Measurements from ENCODE around the gene MYH3.
A peak's percentile ranks its signal among the peaks of the same experiment; 100 is the strongest.
"Not testable (repeated sequence)": the region's sequence is repeated elsewhere in the genome, so short reads cannot be mapped to it uniquely, and the experiment has no call there.

The MYH3 gene

DNA sequence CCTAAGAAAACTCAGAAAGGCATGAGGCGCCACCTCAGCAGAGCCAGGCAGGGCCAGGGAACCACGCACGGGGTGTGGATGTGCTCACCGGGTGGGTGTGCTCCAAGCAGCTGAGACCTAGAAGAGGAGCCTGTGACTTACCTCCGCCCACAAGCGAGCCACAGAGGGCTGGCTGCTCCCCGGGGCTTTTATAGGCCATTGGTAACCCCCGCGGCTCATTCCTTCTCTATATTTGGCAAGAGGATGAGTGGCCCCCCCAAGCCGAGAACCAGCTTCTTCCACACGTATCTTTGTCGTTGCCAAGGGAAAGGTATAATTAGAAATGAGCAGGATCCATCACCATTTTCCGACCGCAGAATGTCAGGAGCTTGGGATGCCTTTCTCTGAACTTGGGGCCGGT lies at the start of gene MYH3:
Gene MYH3, minus strand, starts transcription at position 162 of the 400 bp plus-strand sequence. CDS start 2,245 bp downstream, outside the sequence.
- DNase-seq (ENCODE audit: low read depth) = no peak

DNA sequence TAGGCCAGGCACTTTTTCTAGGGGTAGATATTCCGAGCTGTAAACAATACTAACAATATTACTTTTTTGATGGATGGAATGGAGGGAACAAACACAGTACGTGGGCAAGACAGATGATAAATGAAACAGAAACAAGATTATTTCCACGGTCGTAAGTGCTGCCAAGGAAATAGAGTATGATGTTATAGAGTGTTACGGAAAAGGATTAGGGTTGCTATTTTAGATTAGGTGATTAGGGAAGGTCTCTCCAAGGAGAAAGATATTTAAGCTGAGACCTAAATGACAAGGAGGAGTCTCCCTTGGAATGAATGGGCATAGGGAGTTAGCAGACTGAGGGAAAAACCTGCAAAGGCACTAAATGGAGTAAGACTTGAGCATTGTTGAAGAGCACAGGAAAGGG lies 48.6 kb upstream of the MYH3 start:
- no peak for DNase-seq (ENCODE audit: low read depth)

GRCh38 chr17:10702574-10702973 lies 45.5 kb upstream of the MYH3 start:
- DNase-seq (ENCODE audit: low read depth) = no peak

GRCh38 chr17:10699856-10700255 lies 42.7 kb upstream of the MYH3 start:
- no peak for DNase-seq (ENCODE audit: low read depth)

DNA sequence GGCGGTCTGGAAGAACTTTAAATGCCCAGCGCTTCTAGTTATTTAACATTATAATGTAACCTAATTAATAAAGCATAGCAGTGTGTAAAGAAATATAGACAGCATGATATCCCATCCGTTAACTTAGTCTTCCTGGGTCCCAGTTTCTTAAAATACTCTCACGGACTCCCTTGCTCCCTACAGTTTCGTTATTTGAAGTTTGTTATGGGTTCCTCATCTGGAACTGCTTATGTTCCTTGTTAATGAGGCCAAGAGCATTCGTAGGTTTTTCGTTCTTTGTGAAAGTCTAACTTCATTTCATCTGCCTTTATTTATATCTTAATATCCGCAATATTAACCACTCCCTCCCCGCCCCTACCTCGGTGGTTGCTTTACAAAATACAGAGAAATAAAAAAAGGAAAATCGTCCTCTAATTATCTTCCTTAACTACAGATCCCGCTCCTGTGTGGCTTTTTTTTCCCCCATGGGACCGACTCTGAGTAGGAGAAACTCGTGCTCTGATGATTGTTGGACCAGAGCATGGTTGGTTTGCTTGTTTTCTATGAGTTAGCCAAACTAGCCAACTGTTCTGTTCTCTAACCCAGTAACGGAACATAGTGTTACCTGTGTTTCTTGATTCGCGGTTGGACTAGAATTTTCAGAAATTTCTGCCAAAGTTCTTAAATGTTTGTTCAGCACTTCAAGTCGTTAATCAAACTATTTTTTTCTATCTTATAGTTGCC lies 41.1 kb upstream of the MYH3 start:
- DNase-seq (ENCODE audit: low read depth) = no peak

- DNase-seq (ENCODE audit: low read depth) = peak; percentile 83
Observed at GRCh38 chr17:10697092-10698081, 40.3 kb upstream of the MYH3 start, which contains the start of the genes ADPRM and SCO1. TSS of gene ADPRM (plus strand) at chr17:10697594. CDS start at chr17:10704927, 7,333 bp downstream. TSS of gene SCO1 (minus strand) at chr17:10697533. CDS start at chr17:10697507, 26 bp downstream.

GRCh38 chr17:10695875-10696407 lies 38.8 kb upstream of the MYH3 start:
- not testable (repeated sequence) for DNase-seq (ENCODE audit: low read depth)

DNA sequence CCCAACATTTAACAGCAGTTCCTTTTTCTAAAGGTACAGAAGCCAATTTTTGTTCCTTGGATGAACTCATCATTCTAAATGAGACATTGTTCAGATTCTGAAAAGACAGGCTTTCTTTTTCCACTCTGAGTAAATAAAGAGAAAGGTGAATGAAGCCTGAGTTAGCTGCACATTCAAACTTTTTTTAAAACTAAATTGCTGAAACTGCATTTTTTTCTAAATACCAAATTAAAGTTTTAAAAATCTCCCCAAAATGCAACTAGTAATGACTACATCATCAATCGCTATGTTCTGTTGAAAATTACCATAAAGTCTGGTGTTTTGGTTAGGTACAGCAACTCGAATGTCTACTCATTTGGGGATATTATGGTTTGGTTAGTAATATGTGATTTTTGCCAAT lies 30.4 kb upstream of the MYH3 start:
- DNase-seq (ENCODE audit: low read depth) = no peak

DNA sequence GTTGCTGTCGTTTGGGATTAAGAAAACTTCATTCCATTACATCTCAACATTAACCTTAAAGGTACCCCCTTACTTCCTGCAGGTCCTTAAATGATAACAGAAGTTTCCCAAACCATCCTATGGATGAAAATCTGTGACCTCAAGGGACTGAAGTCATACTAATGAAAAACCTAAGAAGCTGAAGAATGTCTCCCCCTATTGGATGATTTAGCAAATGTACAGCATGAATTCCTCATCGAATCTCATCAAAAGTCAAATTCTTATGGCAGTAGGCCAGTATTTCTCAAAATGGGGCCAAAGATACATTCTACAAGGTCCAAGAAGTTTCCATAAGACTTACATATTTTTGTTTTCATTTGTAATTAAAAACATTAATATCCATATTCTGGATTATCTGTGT lies 26.7 kb upstream of the MYH3 start:
- no peak for DNase-seq (ENCODE audit: low read depth)

DNA sequence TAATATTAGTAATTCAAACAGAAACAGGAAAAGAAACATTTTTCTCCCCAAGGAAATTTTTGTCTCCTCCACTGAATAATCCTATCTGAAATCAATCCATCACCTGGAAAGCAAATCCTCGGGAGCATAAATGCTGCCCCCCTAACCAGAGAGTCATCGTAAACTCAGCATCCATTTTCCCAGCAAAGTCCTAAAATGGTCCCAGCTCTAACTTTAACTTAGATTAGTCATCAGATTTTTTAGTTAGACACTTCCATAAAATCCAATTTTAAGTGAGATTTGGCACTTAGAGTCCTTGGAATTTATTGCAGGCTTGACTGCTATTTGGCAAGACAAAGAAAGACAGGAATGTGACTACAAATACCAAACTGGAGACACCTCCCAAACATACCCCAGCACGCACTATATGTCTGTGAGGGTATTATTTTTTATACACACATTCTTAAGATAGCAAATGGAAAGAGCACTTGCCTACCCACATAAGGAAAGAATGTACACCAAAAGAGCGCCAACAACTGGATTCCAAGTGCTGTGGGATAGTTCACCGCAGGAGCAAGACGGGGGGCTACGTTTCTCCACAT lies 24.8 kb upstream of the MYH3 start:
- DNase-seq (ENCODE audit: low read depth) = no peak

- no peak for DNase-seq (ENCODE audit: low read depth)
Observed at GRCh38 chr17:10674704-10675103, 17.6 kb upstream of the MYH3 start.

DNA sequence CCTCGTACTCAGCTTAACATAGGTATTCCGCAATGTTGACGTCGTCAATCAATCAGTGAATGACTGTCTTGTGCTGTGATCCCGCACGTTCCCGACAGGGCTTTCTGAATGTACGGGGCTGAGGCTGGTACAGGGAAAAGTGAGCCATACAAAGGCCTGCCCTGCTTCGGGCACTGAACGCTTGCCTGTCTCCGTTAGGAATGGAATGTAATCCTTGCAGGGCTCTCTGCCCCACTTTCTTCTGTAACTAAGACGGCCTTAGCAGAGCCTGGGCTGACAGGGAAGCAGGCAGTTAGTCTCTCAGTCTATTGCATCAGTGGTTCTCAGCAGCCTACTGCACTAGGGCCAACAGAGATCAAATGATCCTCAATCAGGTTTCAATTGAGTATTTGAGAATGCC lies 16.2 kb upstream of the MYH3 start:
- DNase-seq (ENCODE audit: low read depth) = no peak

- no peak for DNase-seq (ENCODE audit: low read depth)
Observed at GRCh38 chr17:10668775-10669174, 11.7 kb upstream of the MYH3 start.

- DNase-seq (ENCODE audit: low read depth) = no peak
Observed at GRCh38 chr17:10666906-10667305, 9.8 kb upstream of the MYH3 start.

GRCh38 chr17:10664571-10664970 lies 7.5 kb upstream of the MYH3 start:
- DNase-seq (ENCODE audit: low read depth) = no peak

DNA sequence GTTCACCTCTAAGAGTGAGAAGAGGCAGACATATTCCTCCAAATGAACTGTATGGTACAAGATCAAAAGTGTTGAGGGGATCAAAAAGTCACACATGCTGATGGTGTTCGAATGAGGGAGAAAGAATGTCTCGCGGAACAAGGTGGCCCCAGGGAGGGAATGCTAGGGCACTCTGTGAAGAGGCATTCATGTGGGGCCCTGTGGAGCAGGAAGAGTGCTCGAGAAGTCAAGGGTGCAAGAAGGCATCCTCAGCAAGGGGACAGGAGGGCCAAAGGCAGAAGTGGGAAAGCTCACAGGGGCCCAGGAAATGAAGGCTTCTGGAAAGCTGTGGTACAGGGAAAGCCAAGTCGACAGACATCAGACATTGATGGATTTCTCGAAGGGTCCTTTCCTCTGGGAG lies 6.1 kb upstream of the MYH3 start:
- no peak for DNase-seq (ENCODE audit: low read depth)

DNA sequence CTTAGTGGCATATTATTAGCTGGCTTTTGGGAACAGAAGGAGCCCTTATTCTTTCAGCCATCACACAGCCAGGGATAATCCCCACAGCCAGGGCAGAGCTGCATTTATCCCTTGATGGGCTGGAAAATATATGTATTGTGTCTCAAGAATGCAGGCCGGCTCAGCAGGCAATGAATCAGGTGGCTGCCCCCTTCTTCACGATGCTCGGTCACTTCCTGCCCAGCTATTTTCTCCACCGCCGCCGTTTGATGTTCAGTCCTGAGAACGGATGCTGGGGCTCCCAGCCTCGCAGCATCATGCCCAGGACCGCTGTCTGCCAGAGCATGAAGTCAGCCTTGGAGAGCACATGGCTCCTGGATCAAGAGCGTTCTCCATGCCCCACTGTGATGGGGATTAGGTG lies 4.3 kb upstream of the MYH3 start:
- no peak for DNase-seq (ENCODE audit: low read depth)

DNA sequence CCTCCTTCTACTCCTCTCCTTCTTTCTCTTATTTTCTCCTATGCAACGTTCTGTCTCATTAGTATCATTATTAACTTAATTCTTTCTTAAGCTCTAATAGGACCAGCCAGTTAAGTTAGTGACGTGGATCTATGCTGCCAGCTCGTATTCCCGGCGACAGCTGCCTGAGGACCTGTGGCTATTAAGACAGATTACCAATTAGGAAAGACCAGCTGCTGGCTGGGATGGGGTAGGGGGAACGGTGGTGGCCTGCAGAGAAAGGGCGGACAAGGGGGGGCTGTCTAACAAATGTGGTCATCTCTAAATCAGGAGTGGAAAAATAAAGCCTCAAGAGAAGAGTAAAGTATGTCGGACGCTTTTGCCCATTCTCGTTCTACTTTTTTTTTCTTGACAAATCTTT lies 770 bp upstream of the MYH3 start:
- DNase-seq (ENCODE audit: low read depth) = no peak

DNA sequence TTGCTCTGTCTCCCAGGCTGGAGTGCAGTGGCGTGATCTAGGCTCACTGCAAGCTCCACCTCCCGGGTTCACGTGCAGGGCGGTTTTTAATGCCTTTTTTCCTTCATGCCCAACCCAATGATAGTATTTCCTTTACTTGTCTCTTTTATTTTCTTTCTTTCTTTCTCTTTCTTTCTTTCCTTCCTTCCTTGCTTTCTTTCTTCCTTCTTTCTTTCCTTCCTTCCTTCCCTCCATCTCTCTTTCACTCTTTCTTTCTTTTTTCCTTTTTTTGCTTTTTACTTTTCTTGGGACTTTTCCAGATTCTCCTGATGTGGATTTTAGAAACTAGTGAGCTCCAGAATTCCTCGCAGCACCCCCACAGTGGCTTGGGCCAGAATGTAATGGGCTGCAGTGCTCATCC lies 3.1 kb downstream of the MYH3 start:
- DNase-seq (ENCODE audit: low read depth) = no peak

- DNase-seq (ENCODE audit: low read depth) = no peak
Observed at GRCh38 chr17:10652984-10653659, 4.0 kb downstream of the MYH3 start.

DNA sequence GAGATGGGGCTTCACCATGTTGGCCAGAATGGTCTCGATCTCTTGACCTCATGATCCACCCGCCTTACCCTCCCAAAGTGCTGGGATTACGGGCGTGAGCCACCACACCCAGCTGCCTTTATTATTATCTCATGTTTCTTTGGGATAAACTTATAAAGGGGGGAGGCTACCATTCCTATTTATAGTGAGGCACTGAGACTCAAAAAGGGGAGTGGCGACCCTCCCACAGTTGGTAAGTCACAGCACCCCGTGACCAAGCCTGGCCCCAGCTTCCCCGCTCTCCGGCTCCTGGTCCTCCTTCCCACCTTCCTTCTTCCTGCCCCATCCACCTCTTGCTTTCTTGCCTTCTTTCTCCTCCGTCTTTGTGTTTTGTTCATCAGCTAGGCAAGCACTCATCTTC lies 5.2 kb downstream of the MYH3 start:
- DNase-seq (ENCODE audit: low read depth) = no peak

DNA sequence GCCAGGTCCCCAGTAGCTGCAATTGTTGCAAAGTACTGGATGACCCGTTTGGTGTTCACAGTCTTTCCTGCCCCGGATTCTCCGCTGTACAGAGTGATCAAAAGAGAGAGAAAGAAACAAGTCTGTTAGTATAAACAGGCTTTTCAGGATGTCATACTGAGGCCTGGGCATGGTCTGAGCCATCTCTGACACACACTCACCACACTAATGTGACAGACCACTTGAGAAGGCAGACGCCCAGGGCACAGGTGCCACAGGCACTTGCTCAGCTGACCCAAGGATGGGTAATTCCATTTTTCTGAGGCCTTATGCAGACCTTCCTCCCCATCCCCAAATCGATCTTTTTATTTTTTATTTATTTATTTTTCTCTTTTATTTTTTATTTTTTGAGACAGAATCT lies 7.5 kb downstream of the MYH3 start:
- DNase-seq (ENCODE audit: low read depth) = no peak

All from stimulated activated CD8-positive, alpha-beta memory T cell treated with anti-CD3 and anti-CD28 coated beads, Interleukin-12 subunit alpha, Interleukin-12 subunit beta, amount 100 ng/mL, for 1 hour (primary cell).